Measurements from ENCODE around the gene GPC5.
"Not testable (repeated sequence)": the region's sequence is repeated elsewhere in the genome, so short reads cannot be mapped to it uniquely, and the experiment has no call there.

The GPC5 gene

GRCh38 chr13:92196591-92197256 is 798.3 kb downstream of the GPC5 start:
- no peak for ATAC-seq

GRCh38 chr13:92197669-92198068 is 799.2 kb downstream of the GPC5 start:
- no peak for ATAC-seq

- no peak for ATAC-seq
Measured at GRCh38 chr13:92218615-92219014, 820.2 kb downstream of the GPC5 start.

- no peak for ATAC-seq
Measured at GRCh38 chr13:92221916-92222315, 823.5 kb downstream of the GPC5 start.

DNA sequence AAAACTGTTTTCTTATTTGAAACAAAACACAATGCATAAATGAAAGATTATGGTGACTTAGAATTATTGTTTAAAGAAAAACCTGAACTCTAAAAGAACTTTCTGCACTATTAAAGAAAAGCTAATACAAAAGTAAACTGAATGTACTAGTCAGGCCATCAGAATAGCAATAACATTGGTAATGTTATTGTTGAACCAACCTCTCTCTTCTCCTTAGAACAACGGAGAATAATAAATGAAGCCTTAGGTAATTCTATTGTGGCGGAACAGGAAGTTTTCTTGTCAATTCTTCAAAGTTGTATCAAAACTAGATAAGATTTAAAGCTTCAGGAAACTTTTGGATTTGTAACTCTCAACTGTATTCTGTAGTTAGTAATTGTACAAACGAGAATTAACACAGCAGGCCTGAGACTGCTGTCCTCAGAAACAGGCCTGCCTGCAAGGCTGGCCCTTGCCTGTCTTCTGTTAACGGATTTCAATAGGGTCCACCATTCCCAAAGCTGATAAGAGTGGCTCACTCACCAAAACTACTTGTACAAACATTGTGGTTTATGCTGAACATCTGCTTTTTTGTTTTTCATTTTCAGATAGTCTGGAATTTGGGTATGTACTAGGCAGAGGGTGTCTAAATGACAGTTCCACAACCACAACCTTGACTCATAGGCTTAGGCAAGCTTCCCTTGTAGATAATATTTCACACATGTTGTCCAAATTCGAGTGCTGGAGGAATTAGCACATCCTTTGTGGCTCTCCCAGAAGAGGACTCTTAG is 825.8 kb downstream of the GPC5 start:
- ATAC-seq = no peak

DNA sequence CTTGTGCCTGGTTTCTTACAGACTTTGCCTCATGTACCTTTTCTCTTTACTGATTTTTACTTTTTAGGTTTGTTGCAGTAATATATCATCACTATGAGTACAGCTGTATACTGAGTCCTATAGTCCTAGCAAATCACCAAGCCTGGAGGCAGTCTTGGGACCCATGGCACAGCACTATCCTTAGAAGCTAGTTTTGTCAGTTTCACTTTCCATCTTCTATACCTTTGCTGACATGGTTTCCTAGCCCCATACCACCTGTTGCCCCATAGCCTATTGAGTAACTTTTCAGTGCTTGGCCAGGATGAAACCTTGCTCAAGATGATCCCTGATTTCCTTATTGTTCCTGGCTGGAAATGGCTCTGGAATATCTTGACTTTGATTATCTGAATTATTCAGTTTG is 826.4 kb downstream of the GPC5 start:
- ATAC-seq = no peak

DNA sequence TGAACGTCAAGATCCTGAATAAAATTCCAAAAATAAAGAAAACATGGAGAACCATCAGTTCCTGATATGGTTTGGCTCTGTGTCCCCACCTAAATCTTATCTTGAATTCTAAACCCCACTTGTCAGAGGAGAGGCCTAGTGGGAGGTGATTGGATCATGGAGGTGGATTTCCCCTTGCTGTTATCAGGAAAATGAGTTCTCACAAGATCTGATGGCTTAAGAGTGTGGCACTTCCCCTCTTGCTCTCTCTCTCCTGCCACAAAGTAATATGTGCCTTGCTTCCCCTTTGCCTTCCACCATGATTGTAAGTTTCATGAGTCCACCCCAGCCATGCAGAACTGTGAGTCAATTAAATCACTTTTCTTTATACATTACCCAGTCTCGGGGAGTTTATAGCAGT is 827.4 kb downstream of the GPC5 start:
- no peak for ATAC-seq

GRCh38 chr13:92232871-92233270 is 834.5 kb downstream of the GPC5 start:
- ATAC-seq = no peak

DNA sequence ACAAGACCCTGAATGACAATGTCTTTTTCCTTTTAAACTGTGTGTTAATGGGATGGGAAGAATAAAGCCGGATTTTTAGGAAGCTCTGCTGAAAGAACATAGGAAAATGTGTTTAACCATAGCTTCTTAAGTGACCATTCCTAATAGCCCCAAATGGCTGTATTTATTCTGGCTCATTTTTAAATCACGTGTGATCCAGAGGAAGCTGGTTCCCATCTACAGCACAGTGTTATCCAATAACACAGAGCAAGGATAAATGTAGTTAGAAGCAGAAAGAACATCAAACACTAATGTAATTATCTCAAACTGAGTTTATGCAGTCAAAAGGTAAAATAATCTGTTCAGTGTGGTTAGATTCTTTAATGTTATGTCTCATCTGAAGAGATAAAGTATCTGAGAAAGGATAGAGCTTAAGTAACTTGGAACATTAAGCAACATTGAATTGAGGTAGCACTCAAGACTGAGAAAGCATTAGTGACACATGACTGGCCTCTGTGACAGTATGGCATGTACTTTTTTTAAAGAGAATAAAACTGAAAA is 853.3 kb downstream of the GPC5 start:
- ATAC-seq = no peak

GRCh38 chr13:92255526-92255925 is 857.1 kb downstream of the GPC5 start:
- ATAC-seq = no peak

DNA sequence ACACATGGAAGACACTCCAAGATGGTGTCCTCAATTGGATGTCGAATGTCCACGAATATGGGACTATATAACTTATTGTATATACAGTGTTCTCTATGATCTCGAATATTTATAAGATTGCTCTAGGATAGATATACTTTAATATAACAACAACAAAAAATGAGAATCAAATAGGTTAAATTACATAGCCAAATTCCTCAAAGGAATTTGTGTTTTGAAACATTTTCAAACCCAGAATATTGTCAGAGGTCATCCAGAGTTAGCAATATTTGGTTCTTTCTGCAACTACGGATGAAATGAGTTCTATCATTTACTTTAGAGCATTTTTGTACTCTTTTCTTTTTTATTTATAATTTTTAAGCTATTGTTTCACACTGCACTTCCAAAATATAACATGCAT is 857.8 kb downstream of the GPC5 start:
- ATAC-seq = no peak

DNA sequence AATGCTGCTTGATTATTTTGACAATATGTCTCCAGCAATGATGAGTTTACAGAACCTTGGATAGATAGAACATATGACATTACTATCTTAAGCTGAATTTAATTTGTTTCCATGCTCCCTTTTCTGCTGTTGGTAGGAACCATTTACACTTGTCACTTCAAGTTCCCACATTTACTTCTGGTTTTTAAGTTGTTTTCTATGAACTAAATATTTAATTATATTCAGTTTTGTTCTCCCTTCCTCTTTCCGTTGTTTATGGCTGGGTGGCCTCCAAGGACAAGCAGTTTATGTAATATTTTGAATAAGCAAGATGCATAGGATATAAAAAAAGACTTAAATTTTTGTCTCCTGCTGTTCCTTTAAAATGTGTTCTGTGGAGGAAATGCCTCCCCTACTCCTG is 860.6 kb downstream of the GPC5 start:
- no peak for ATAC-seq

- ATAC-seq = no peak
Measured at GRCh38 chr13:92259523-92259922, 861.1 kb downstream of the GPC5 start.

DNA sequence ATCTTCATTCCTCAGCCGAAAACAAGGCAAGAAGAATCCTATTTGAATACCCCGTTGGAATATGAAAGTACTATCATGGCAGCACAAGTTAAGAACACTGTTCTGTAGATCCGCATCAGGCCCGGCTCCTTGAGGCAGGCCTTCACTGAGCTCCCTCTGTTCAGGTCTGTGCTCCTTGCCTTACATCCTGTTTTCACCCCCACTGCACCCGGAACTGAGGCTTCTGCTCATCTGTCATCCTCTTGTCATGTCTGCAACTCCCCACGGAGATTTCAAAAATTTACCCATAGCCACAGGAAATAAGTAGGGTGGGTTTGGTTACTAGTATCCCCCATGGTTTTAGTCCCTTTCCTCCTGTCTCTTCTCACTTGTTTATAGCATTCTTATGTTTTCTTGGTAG is 861.9 kb downstream of the GPC5 start:
- no peak for ATAC-seq

- ATAC-seq = no peak
Measured at GRCh38 chr13:92262100-92262788, 863.8 kb downstream of the GPC5 start.

GRCh38 chr13:92265408-92265807 is 867.0 kb downstream of the GPC5 start:
- no peak for ATAC-seq

- ATAC-seq = no peak
Measured at GRCh38 chr13:92270990-92271389, 872.6 kb downstream of the GPC5 start.

GRCh38 chr13:92272177-92272576 is 873.8 kb downstream of the GPC5 start:
- ATAC-seq = no peak

DNA sequence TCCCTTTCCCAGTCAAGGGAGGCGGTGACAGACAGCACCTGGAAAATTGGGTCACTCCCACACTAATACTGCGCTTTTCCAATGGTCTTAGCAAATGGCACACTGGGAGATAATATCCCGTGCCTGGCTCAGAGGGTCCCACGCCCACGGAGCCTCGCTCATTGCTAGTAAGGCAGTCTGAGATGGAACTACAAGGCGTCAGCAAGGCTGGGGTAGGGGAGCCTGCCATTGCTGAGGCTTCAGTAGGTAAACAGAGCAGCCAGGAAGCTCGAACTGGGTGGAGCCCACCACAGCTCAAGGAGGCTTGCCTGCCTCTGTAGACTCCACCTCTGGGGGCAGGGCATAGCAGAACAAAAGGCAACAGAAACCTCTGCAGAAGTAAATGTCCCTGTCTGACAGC is 882.6 kb downstream of the GPC5 start:
- ATAC-seq = not testable (repeated sequence)

DNA sequence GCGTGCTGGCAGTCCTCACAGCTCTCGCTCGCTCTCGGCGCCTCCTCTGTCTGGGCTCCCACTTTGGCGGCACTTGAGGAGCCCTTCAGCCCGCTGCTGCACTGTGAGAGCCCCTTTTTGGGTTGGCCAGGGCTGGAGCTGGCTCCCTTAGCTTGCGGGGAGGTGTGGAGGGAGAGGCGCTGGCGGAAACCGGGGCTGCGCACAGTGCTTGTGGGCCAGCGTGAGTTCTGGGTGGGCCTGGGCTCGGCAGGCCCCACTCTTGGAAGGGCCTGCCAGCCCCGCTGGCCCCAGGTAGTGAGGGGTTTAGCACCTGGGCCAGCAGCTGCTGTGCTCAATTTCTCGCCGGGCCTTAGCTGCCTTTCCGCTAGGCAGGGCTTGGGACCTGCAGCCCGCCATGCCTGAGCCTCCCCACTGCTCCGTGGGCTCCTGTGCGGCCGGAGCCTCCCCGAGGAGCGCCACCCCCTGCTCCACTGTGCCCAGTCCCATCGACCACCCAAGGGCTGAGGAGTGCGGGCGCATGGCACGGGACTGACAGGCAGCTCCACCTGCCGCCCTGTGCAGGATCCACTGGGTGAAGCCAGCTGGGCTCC is 892.4 kb downstream of the GPC5 start:
- ATAC-seq = not testable (repeated sequence)

DNA sequence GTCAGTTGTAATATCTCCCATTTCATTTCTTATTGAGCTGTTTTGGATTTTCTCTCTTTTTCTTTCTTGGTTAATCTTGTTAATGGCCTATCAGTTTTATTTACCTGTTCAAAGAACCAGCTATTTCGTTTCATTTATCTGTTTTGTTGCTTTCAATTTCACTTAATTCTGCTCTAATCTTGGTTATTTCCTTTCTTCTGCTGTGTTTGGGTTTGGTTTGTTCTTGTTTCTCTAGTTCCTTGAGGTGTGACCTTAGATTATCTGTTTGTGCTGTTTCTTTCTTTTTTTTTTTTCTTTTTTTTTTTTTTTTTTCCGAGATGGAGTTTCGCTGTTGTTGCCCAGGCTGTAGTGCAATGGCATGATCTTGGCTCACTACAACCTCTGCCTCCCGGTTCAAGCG is 896.1 kb downstream of the GPC5 start:
- not testable (repeated sequence) for ATAC-seq

GRCh38 chr13:92296154-92296671 is 897.8 kb downstream of the GPC5 start:
- ATAC-seq = not testable (repeated sequence)
